H1 (cell line): ENCODE results near the gene B3GALT5. TPM values are rescaled to one million over a fixed set of nuclear protein-coding genes. Genes with fewer than 3 reads are reported as not detected.

Source experiments
- CBX5 ChIP-seq: fragments of 300-800, 300-1000 bp; sonication (generic); IDR thresholded peaks from 2 replicates; pipeline ENCODE4 v1.7.1; 2016; ENCODE audit warnings: antibody characterized with exemption, low read length, low read depth
- CHD7 ChIP-seq: fragments of 300-600 bp; sonication (generic); IDR thresholded peaks from 2 replicates; pipeline ENCODE4 v1.7.1; 2012; ENCODE audit warnings: low read length, moderate library complexity, mild to moderate bottlenecking, inconsistent platforms; ENCODE audit not compliant: insufficient replicate concordance
- CTCF ChIP-seq, 3 experiments: IDR thresholded peaks; 1 replicate in 2 of 3; 2 replicates in 1 of 3; pipeline versions ENCODE4 v1.5.1 to v1.6.1; 2011; ENCODE audit warnings: low read length in 3 of 3, mild to moderate bottlenecking in 3 of 3, inconsistent platforms in 2 of 3, low read depth in 1 of 3, moderate library complexity in 1 of 3; ENCODE audit not compliant: insufficient read depth in 1 of 3; ENCODE audit errors: control extremely low read depth in 1 of 3
- EGR1 ChIP-seq: IDR thresholded peaks from 2 replicates; pipeline ENCODE4 v1.6.1; 2011; ENCODE audit warnings: low read depth, low read length, borderline replicate concordance
- JUN ChIP-seq: IDR thresholded peaks from 2 replicates; pipeline ENCODE4 v1.6.1; 2011; ENCODE audit warnings: low read depth, mild to moderate bottlenecking, improper control_type of control experiment, low read length
- SIN3A ChIP-seq, 2 experiments: IDR thresholded peaks in 1 of 2; conservative IDR thresholded peaks in 1 of 2; 2 replicates each; pipeline ENCODE4 v1.6.1; 2011 to 2012; ENCODE audit warnings: low read length in 2 of 2, improper control_type of control experiment in 1 of 2, low read depth in 1 of 2, mild to moderate bottlenecking in 1 of 2
- SIX5 ChIP-seq: IDR thresholded peaks from 2 replicates; pipeline ENCODE4 v1.6.1; 2011; ENCODE audit warnings: mild to moderate bottlenecking, low read depth, low read length
- polyA plus RNA-seq, 7 experiments: library from polyadenylated mRNA; depleted of rRNA in 3 of 7; stranded (reverse) in 5 of 7; unstranded in 2 of 7; fragments of >200 nt in 5 of 7; fragments of 200-250 nt in 2 of 7; gene quantifications; 1 replicate in 5 of 7; 2 replicates in 1 of 7; 4 replicates in 1 of 7; pipeline versions ENCODE4 v1.2.1 to v1.2.3, GENCODE V29; 2011 to 2013; ENCODE audit warnings: missing spikeins in 2 of 7, mixed read lengths in 2 of 7
- total RNA-seq: library from RNA; stranded (reverse); fragmentation: NEBNext Ultra II Directional; extraction: Animal tissue kit (Norgen Biotek cat#: 25700); gene quantifications from 2 replicates; pipeline ENCODE4 v1.2.1, GENCODE V29; 2021

B3GALT5 gene
- total and polyA plus RNA-seq, 2 of the 8 experiments (the other 6 are each of a cell fraction or from before 2014, with no cell fraction given), result 11.9 to 25.1 TPM

GRCh38 chr21:39688010-39688409 lies 75.3 kb downstream of the B3GALT5 start (continued):
- TF ChIP-seq SIN3A (conservative IDR thresholded peaks at IDR 0.05 in 1 of 2, IDR thresholded peaks at IDR 0.05 in 1 of 2; ENCODE audit: low read depth in 1 of 2, low read length in 2 of 2) (no peak), CTCF (IDR thresholded peaks at IDR 0.05; ENCODE audit: control extremely low read depth in 1 of 3, insufficient read depth in 1 of 3, low read depth in 1 of 3, low read length in 3 of 3) (no peak), SIX5 (no peak), CHD7 (no peak), JUN (no peak), CBX5 (no peak), EGR1 (no peak)
